Lung (tissue), 12 donors: ENCODE data around the gene ATP5PD. TPM values are rescaled to one million over a fixed set of nuclear protein-coding genes. Genes with fewer than 3 reads are reported as not detected.

ENCODE experiments used
- ATAC-seq: fragments of 200-7000 bp; cut with Tn5 transposase; one replicate; pipeline ENCODE4 v1.9.1; 2020; ENCODE audit warnings: moderate number of reproducible peaks; ENCODE audit not compliant: insufficient read depth, low FRiP score
- DNase-seq, 3 donors: peaks; one replicate each; pipeline ENCODE4 v3.0.0-alpha.2; 2013 to 2017
- H3K27ac ChIP-seq, 2 donors: one replicate each; pipeline ENCODE4 v1.5.1; 2013; ENCODE audit warnings: mild to moderate bottlenecking in 2 of 2, moderate library complexity in 2 of 2, control low read depth in 1 of 2, inconsistent platforms in 1 of 2, low read depth in 1 of 2, low read length in 1 of 2
- H3K27me3 ChIP-seq, 3 donors: one replicate each; pipeline ENCODE4 v1.5.1; 2013; ENCODE audit warnings: low read length in 2 of 3; ENCODE audit not compliant: control insufficient read depth in 3 of 3, insufficient read depth in 3 of 3
- H3K36me3 ChIP-seq, 4 donors: one replicate each; pipeline ENCODE4 v1.5.1; 2013; ENCODE audit warnings: low read length in 4 of 4, mild to moderate bottlenecking in 1 of 4, moderate library complexity in 1 of 4; ENCODE audit not compliant: control insufficient read depth in 4 of 4, insufficient read depth in 4 of 4
- H3K4me1 ChIP-seq, 5 donors: one replicate each; pipeline ENCODE4 v1.5.1; 2013; ENCODE audit warnings: low read length in 5 of 5, mild to moderate bottlenecking in 2 of 5, moderate library complexity in 1 of 5; ENCODE audit not compliant: control insufficient read depth in 5 of 5, insufficient read depth in 5 of 5
- H3K4me3 ChIP-seq: one replicate; pipeline ENCODE4 v1.5.1; 2013; ENCODE audit warnings: mild to moderate bottlenecking, control low read depth, moderate library complexity
- H3K9ac ChIP-seq, 2 donors: one replicate each; pipeline ENCODE4 v1.5.1; 2013; ENCODE audit warnings: low read length in 2 of 2, control low read depth in 1 of 2; ENCODE audit not compliant: insufficient read depth in 1 of 2
- H3K9me3 ChIP-seq, 4 donors: one replicate each; pipeline ENCODE4 v1.5.1; 2013; ENCODE audit warnings: low read length in 3 of 4, mild to moderate bottlenecking in 1 of 4, moderate library complexity in 1 of 4; ENCODE audit not compliant: control insufficient read depth in 4 of 4, insufficient read depth in 3 of 4
- CTCF ChIP-seq: IDR thresholded peaks from 2 replicates; pipeline ENCODE4 v1.5.1; 2012; ENCODE audit warnings: mild to moderate bottlenecking; ENCODE audit errors: control extremely low read depth, extremely low read depth
- WGBS, 2 donors: extraction: QIAGEN DNeasy Blood & Tissue Kit; methylation state at CpG; one replicate each; pipeline ENCODE4 v1.1.7; 2013; 5-methylcytosine and 5-hydroxymethylcytosine counted together
- polyA plus RNA-seq, 2 donors: library from polyadenylated mRNA; stranded (reverse); fragments of 200-250 nt; gene quantifications; one replicate each; pipeline ENCODE4 v1.2.1, GENCODE V29; 2013
- total RNA-seq, 2 donors: library from RNA; depleted of rRNA in 1 of 2; stranded (reverse); fragments of >200 nt in 1 of 2; gene quantifications; one replicate each; pipeline ENCODE4 v1.2.1, GENCODE V29; 2014 to 2021
- donor health status: control.
- donor health status: control.
- donor health status: Bipolar disorder and iron deficiency.
- donor health status: healthy.
- donor health status: DM: yes; HTN: yes; CAD: no.

ATP5PD gene
- total and polyA plus RNA-seq, 4 donors, result 110 to 736 (median 257) TPM

- no peak overlapping the region for H3K9ac ChIP-seq
- H3K36me3 ChIP-seq, result no peaks in the 10 kb centered on the region
- DNase-seq (no peak), ATAC-seq (no peak)
- no peaks in the 10 kb centered on the region for H3K27me3 ChIP-seq
- H3K4me3 ChIP-seq, result no peak overlapping the region
- no peak for TF ChIP-seq CTCF
- peaks cover 0 to 30% (median 16%) of the 10 kb centered on the region in 5 donors for H3K4me1 ChIP-seq
- 77 to 89% methylated on average over 13 of the region's 13 CpGs for WGBS, 2 donors
- no peak overlapping the region for H3K27ac ChIP-seq
- H3K9me3 ChIP-seq, result no peaks in the 10 kb centered on the region
Observed at GRCh38 chr17:75081611-75082540, 35.1 kb upstream of the ATP5PD start.

GRCh38 chr17:75079023-75079373 is 32.2 kb upstream of the ATP5PD start:
- no peaks in the 10 kb centered on the region for H3K27me3 ChIP-seq
- H3K9me3 ChIP-seq, result no peaks in the 10 kb centered on the region
- ATAC-seq (no peak), DNase-seq (no peak)
- no peak for TF ChIP-seq CTCF
- no peak overlapping the region for H3K9ac ChIP-seq
- no peak overlapping the region for H3K4me3 ChIP-seq
- 60 to 75% methylated on average over 8 of the region's 8 CpGs for WGBS, 2 donors
- H3K27ac ChIP-seq, result peak overlapping the region in 1 of 2 donors; percentile 86
- no peaks in the 10 kb centered on the region for H3K36me3 ChIP-seq
- H3K4me1 ChIP-seq, result peaks cover 0 to 20% (median 16%) of the 10 kb centered on the region in 5 donors

- Histone ChIP-seq H3K36me3 (no peaks in the 10 kb centered on the region), H3K4me1 (peaks cover 0 to 20% (median 16%) of the 10 kb centered on the region in 5 donors), H3K27me3 (no peaks in the 10 kb centered on the region), H3K9ac (no peak overlapping the region), H3K27ac (peak overlapping the region in 1 of 2 donors; percentile 86), H3K4me3 (no peak overlapping the region), H3K9me3 (no peaks in the 10 kb centered on the region)
- ATAC-seq (peak; percentile 57), DNase-seq (peak in 2 of 3 donors; percentile 61 to 84)
- 55 to 76% methylated on average over 17 of the region's 17 CpGs for WGBS, 2 donors
- TF ChIP-seq CTCF, result no peak
Observed at GRCh38 chr17:75078284-75079022, 31.7 kb upstream of the ATP5PD start.
